ENCODE results near the gene TRNAU1AP. TPM values are rescaled to one million over a fixed set of nuclear protein-coding genes. Genes with fewer than 3 reads are reported as not detected.
"Not testable (repeated sequence)": the region's sequence is repeated elsewhere in the genome, so short reads cannot be mapped to it uniquely, and the experiment has no call there.

The TRNAU1AP gene
- total RNA-seq, 4 donors from 2014 or later: 19.4 to 34.1 (median 23.2) TPM

DNA sequence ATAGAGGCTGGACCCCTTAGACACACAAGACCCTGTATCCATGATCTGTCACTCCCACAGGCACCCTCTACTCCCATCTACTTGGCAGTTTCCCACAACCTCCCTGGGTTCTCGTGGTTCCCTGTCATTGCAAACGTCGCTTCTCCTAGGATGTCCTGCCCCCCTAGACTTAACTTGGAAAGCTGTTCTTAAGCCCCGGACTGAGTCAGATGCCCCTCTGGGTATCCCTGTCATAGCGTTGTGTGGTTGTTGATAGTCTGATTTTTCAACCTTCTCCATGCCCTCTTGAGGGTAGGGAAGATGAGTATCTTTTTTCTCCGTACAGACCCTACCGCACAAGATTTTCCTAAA, 35.3 kb upstream of the TRNAU1AP start:
- H3K27ac ChIP-seq (replicated peaks in 1 of 4): peak overlapping the region; percentile 84 to 89 (median 86)

GRCh38 chr1:28518000-28518744, 34.7 kb upstream of the TRNAU1AP start:
- Histone ChIP-seq H3K4me1 (peaks cover 9 to 21% (median 16%) of the 10 kb centered on the region in 4 donors), H3K36me3 (peaks cover 14 to 30% (median 23%) of the 10 kb centered on the region in 4 donors), H3K27ac (replicated peaks in 1 of 4) (peak overlapping the region; percentile 84 to 89 (median 86)), H3K27me3 (no peaks in the 10 kb centered on the region), H3K4me3 (peak overlapping the region; percentile 67 to 76 (median 74)), H3K9me3 (no peaks in the 10 kb centered on the region)
- peak; percentile 74 to 78 for TF ChIP-seq POLR2AphosphoS5 (IDR thresholded peaks at IDR 0.05)
- TF ChIP-seq, protein P1, sequence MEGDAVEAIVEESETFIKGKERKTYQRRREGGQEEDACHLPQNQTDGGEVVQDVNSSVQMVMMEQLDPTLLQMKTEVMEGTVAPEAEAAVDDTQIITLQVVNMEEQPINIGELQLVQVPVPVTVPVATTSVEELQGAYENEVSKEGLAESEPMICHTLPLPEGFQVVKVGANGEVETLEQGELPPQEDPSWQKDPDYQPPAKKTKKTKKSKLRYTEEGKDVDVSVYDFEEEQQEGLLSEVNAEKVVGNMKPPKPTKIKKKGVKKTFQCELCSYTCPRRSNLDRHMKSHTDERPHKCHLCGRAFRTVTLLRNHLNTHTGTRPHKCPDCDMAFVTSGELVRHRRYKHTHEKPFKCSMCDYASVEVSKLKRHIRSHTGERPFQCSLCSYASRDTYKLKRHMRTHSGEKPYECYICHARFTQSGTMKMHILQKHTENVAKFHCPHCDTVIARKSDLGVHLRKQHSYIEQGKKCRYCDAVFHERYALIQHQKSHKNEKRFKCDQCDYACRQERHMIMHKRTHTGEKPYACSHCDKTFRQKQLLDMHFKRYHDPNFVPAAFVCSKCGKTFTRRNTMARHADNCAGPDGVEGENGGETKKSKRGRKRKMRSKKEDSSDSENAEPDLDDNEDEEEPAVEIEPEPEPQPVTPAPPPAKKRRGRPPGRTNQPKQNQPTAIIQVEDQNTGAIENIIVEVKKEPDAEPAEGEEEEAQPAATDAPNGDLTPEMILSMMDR (IDR thresholded peaks at IDR 0.05): peak; percentile 99 to 100 (median 100)
- no peak for TF ChIP-seq EP300 (IDR thresholded peaks at IDR 0.05)
- peak; percentile 97 for DNase-seq (ENCODE audit: extremely low spot score)
- intact Hi-C loops (cut with DNase I): loop anchor here (2.0 to 5.0 kb wide), 3 partner anchors 34 to 359 kb away; partner anchors contain the start of gene TRNAU1AP
- WGBS: 0% methylated on average over 2 of the region's 92 CpGs

More for the DNA sequence above, 35.3 kb upstream of the TRNAU1AP start:
- Histone ChIP-seq H3K4me3 (peak overlapping the region; percentile 67 to 76 (median 74)), H3K27me3 (no peaks in the 10 kb centered on the region), H3K4me1 (peaks cover 9 to 26% (median 16%) of the 10 kb centered on the region in 4 donors), H3K9me3 (no peaks in the 10 kb centered on the region), H3K36me3 (peaks cover 18 to 35% (median 28%) of the 10 kb centered on the region in 4 donors)
- TF ChIP-seq EP300 (IDR thresholded peaks at IDR 0.05): no peak
- TF ChIP-seq POLR2A (IDR thresholded peaks at IDR 0.05; ENCODE audit: low read depth): no peak
- no peak for TF ChIP-seq POLR2AphosphoS5 (IDR thresholded peaks at IDR 0.05)
- TF ChIP-seq, protein P1 (IDR thresholded peaks at IDR 0.05): no peak
- no peak for DNase-seq (ENCODE audit: extremely low spot score)
- WGBS: 9% methylated on average over 7 of the region's 7 CpGs
- intact Hi-C loops (cut with DNase I): loop anchor here (2.0 to 5.0 kb wide), 3 partner anchors 35 to 360 kb away; partner anchors contain the start of gene TRNAU1AP

- Histone ChIP-seq H3K4me1 (peaks cover 9 to 20% (median 16%) of the 10 kb centered on the region in 4 donors), H3K27ac (replicated peaks in 1 of 4) (peak overlapping the region; percentile 84 to 89 (median 86)), H3K36me3 (peaks cover 8 to 23% (median 17%) of the 10 kb centered on the region in 4 donors), H3K9me3 (no peaks in the 10 kb centered on the region), H3K4me3 (peak overlapping the region; percentile 67 to 76 (median 74)), H3K27me3 (no peaks in the 10 kb centered on the region)
- WGBS: 7% methylated on average over 14 of the region's 21 CpGs
- TF ChIP-seq EP300 (IDR thresholded peaks at IDR 0.05) (no peak), POLR2AphosphoS5 (IDR thresholded peaks at IDR 0.05) (no peak)
- TF ChIP-seq, protein P1 (IDR thresholded peaks at IDR 0.05): no peak
- intact Hi-C loops (cut with DNase I): loop anchor here (5.0 kb wide), 2 partner anchors 33 to 358 kb away; partner anchors contain the start of gene TRNAU1AP
- no peak for DNase-seq (ENCODE audit: extremely low spot score)
Observed at GRCh38 chr1:28518745-28519341, 34.0 kb upstream of the TRNAU1AP start.

- TF ChIP-seq POLR2AphosphoS5 (IDR thresholded peaks at IDR 0.05) (no peak), EP300 (IDR thresholded peaks at IDR 0.05) (no peak), POLR2A (IDR thresholded peaks at IDR 0.05; ENCODE audit: low read depth) (no peak)
- TF ChIP-seq, protein P1 (IDR thresholded peaks at IDR 0.05): no peak
Observed at GRCh38 chr1:28519946-28520725, 32.7 kb upstream of the TRNAU1AP start.

GRCh38 chr1:28520796-28521195, 32.1 kb upstream of the TRNAU1AP start:
- DNase-seq (ENCODE audit: extremely low spot score); intact Hi-C loops (cut with DNase I); H3K27ac ChIP-seq (replicated peaks in 1 of 4); H3K9me3 ChIP-seq; H3K36me3 ChIP-seq; H3K4me3 ChIP-seq; H3K27me3 ChIP-seq: not testable (repeated sequence)
- WGBS: 94% methylated on average over 12 of the region's 12 CpGs
- H3K4me1 ChIP-seq: peaks cover 9 to 20% (median 16%) of the 10 kb centered on the region in 4 donors

More at GRCh38 chr1:28519946-28520725, 32.7 kb upstream of the TRNAU1AP start:
- peaks cover 9 to 20% (median 16%) of the 10 kb centered on the region in 4 donors for H3K4me1 ChIP-seq
- H3K9me3 ChIP-seq: no peaks in the 10 kb centered on the region
- intact Hi-C loops (cut with DNase I): loop anchor here (5.0 kb wide), 2 partner anchors 32 to 357 kb away; partner anchors contain the start of gene TRNAU1AP
- no peak overlapping the region for H3K27ac ChIP-seq (replicated peaks in 1 of 4)
- 96% methylated on average over 6 of the region's 10 CpGs for WGBS
- no peak for DNase-seq (ENCODE audit: extremely low spot score)
- no peak overlapping the region for H3K4me3 ChIP-seq
- H3K27me3 ChIP-seq: no peaks in the 10 kb centered on the region
- H3K36me3 ChIP-seq: peaks cover 2 to 10% (median 5%) of the 10 kb centered on the region in 4 donors
